HepG2 (cell line): ENCODE measurements around the gene ZNHIT1.

Experiments used
- MAFF ChIP-seq: IDR thresholded peaks from 2 replicates; pipeline ENCODE4 v1.6.1; 2011; ENCODE audit warnings: low read depth, low read length, improper control_type of control experiment
- MLX ChIP-seq: IDR thresholded peaks from 2 replicates; pipeline ENCODE4 v1.6.1; 2016
- NFE2L1 ChIP-seq: sonication (generic); formaldehyde crosslinking; IDR thresholded peaks from 2 replicates; pipeline ENCODE4 v1.4.0; 2020; ENCODE audit warnings: missing genetic modification reagents, mild to moderate bottlenecking, borderline replicate concordance
- PAF1 ChIP-seq: IDR thresholded peaks from 2 replicates; pipeline ENCODE4 v1.6.1; 2016; ENCODE audit warnings: missing genetic modification reagents, missing compliant biosample characterization
- PREB ChIP-seq: sonication (generic); formaldehyde crosslinking; IDR thresholded peaks from 2 replicates; pipeline ENCODE4 v1.4.0; 2020; ENCODE audit warnings: missing genetic modification reagents
- SNAPC5 ChIP-seq: sonication (generic); formaldehyde crosslinking; IDR thresholded peaks from 2 replicates; pipeline ENCODE4 v1.8.1; 2023; ENCODE audit warnings: mild to moderate bottlenecking, missing genetic modification reagents, borderline replicate concordance
- ZKSCAN1 ChIP-seq: fragments of 150-350 bp; IDR thresholded peaks from 2 replicates; pipeline ENCODE4 v1.6.1; 2014; ENCODE audit warnings: low read length
- ZNF124 ChIP-seq: sonication (generic); formaldehyde crosslinking; IDR thresholded peaks from 2 replicates; pipeline ENCODE4 v1.4.0; 2020; ENCODE audit warnings: missing genetic modification reagents
- ZNF274 ChIP-seq: sonication (generic); formaldehyde crosslinking; IDR thresholded peaks from 2 replicates; pipeline ENCODE4 v1.5.1; 2020; ENCODE audit warnings: mild to moderate bottlenecking, missing genetic modification reagents

- TF ChIP-seq NFE2L1 (CRISPR knock-in tag) = no peak
- no peak for TF ChIP-seq SNAPC5
- TF ChIP-seq PREB (CRISPR knock-in tag) = no peak
- TF ChIP-seq PAF1 = no peak
- no peak for TF ChIP-seq ZNF124 (CRISPR knock-in tag)
- TF ChIP-seq MAFF = no peak
- no peak for TF ChIP-seq MLX (CRISPR knock-in tag)
- no peak for TF ChIP-seq ZKSCAN1
- TF ChIP-seq ZNF274 (CRISPR knock-in tag) = no peak
Measured at GRCh38 chr7:101175664-101176063, 42.3 kb upstream of the ZNHIT1 start.
